ENCODE measurements around the gene SYCE1L.
"Not testable (repeated sequence)": the region's sequence is repeated elsewhere in the genome, so short reads cannot be mapped to it uniquely, and the experiment has no call there.

SYCE1L gene, protein sequence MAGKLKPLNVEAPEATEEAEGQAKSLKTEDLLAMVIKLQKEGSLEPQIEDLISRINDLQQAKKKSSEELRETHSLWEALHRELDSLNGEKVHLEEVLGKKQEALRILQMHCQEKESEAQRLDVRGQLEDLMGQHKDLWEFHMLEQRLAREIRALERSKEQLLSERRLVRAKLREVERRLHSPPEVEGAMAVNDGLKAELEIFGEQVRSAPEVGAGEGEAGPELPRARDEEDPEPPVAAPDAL

DNA sequence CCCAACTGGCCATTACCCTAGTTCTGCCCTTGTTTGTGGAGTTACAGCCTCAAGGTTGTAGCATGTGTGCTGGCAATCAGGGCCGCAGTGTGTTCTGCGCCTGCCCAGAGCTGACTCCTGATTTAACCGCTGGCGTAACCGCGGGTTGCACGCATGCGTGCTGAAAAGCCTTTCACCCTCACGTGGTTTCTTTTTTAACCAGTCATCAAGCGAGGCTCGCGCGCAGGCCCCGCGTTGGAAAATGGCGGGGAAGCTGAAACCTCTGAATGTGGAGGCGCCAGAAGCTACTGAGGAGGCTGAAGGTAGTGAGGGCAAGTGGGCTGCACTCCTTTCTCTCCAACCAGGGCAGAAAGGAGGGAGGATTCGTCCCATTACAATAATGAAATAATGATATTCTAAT lies at the start of gene SYCE1L:
Gene SYCE1L (plus strand): TSS at position 198 of the 400 bp plus-strand sequence. CDS start 44 bp downstream, at position 242.
- DNase-seq = no peak

DNA sequence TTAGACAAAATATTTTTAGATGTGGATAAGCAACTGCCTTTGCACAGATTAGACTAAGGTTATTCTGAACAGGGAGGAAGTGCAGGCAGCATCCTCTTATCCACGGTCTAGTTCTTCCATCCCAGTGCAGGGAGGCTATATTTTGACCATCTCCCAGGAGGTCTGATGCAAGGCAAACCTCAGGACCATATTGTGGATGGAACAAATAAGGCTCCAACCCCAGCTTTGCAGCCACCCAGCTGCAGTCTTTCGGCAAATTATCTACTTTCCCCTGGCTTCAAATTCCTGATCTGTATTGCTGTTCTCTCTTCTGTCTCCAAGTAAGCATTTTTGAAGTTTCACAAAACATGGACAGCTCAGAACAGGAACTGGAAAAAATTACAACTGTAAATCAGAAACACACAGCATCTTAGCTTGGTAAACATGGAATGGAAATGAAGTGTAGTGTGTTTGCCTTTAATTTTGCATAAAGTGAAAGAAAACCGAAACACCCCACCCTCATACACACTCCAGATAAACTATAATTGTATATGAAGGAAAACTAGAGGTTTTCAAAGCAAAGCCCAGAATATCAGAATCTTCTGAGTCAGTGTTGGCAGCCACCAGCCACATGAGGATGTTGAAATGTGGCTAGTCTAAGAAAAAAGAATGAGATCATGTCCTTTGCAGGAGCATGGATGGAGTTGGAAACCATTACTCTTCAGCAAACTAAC lies 41.7 kb upstream of the SYCE1L start:
- DNase-seq = no peak

DNA sequence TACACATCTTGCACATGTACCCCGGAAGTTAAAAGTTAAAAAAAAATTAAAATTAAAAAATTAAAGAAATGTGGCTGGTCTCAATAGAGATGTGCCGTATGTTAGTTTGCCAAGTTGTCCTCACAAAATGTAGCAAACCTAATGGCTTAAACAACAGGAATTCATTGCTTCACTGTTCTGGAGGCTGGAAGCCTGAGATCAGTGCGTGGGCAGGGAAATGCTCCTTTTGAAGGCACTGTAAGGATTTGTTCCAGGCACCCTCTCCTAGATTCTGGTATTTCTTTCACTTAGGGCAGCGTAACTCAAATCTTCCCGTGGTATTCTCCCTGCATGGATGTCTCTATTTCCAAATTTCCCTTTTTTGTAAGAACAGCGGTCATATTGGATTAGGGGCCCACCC lies 40.9 kb upstream of the SYCE1L start:
- no peak for DNase-seq

DNA sequence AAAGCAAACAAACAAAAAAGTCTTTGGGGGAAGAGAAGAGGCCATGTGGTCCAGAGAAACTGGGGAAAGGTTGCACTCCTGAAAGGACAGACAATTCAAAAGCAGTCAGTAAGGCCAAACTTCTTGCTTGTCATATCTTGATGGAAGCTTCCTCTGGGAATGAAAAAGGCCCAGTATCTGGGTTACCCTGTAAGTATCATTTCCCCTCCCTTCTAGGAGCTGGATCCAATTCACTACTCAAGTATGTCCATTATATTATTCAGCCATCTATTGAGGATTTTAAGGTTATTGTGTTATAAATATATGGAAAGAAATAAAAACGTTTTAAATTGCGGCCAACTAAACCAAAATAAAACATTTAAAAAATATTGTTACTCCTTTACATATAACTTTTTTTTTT lies 34.2 kb upstream of the SYCE1L start:
- DNase-seq = no peak

DNA sequence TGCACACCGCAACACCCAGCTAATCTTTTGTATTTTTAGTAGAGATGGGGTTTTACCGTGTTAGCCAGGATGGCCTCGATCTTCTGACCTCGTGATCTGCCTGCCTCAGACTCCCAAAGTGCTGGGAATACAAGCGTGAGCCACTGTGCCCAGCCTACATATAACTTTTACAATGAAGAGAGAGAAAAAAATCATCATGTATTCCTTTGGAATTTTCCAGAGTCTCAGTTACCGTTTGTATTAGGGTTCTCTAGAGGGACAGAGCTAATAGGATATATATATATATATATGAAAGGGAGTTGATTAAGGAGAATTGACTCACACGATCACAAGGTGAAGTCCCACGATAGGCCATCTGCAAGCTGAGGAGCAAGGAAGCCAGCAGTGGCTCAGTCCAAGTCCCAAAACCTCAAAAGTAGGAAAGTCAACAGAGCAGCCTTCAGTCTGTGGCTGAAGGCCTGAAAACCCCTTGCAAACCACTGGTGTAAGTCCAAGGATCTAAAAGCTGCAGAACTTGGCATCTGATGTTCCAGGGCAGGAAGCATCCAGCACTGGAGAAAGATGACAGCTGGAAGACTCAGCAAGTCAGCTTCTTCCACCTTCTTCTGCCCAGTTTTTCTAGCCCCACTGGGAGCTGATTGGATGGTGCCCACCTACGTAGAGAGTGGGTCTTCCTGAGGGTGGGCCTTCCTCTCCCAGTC lies 33.5 kb upstream of the SYCE1L start:
- DNase-seq = not testable (repeated sequence)

DNA sequence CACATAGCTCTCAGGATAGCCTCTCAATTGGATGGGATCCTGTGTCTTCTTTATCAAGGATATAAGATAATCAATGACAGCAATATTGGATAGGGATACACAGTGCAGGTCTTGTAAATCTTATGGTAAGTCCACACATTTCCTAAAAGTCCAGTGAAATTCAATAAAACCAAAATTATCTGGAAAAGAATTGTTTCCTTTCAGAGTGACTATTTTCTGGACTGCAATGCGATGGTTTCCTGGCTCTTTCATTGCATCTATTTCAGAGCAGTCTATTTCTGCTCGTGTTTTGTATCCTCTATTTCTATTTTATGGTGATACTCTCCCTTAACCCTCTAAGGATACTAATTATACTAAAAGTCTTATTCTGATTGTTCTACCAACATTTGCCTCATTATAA lies 32.5 kb upstream of the SYCE1L start:
- no peak for DNase-seq

DNA sequence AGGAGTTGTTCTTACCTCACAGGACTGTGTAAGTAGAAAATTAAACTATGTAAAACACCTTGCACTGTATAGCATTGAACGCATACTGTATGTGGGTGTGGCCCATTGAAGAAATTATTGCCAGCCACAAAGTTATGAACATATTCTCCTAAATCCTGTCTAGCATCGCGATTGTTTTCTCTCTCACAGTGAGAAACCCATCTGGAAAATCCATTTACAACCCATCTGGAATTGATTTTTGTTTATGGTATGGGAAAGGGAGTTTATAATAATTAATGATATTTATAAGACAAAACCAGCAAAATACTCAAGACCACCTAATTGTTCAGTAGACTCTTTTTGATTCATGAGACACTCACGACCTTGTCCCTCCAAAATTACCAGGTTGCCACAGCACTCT lies 30.3 kb upstream of the SYCE1L start:
- no peak for DNase-seq

DNA sequence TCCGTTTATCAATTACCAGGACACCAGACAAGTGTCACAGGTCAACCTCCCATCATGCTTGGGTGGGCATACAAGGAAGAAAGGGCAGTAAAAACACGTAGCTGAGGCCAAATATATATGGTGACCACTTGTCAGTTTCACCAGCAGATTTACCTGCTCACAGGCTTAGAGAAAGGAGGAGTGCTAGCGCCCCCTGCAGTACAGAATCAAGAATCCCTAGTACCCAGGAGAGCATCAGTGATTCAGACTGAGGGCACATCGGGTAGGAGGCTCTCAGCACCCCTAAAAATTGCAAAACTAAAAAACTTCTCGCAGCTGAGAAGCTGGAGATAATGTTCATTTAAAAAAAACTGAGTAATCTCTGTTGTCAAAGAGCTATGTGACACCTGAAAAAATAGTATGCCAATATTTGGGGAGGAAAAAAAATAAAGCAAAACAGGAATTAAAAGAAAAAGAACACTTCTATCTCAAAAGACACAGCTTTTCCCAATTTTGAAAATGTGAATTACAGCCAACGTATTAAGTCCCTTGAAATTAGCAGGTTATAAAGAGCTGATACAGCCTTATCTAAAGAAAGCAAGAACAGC lies 29.5 kb upstream of the SYCE1L start:
- DNase-seq = peak in 1 of 2 donors; percentile 31

DNA sequence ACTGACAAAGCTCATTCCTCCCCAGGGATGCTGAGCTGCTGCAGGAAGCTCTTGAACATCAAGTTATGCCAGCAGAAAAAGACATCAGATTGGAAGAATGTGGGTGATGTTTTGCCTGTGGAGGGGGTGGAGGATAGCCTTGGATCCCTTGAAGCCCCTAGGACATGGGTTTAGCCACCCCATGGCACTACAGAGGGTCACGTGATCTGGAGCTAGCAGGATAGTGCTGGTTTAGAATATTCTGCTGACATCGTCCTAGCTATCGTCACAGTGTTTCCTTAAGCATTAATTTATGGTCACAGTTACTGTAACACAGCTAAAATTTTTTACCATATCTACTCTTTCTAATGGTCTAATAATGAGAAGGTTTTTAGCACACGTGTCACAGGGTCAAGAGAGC lies 28.4 kb upstream of the SYCE1L start:
- DNase-seq = no peak

DNA sequence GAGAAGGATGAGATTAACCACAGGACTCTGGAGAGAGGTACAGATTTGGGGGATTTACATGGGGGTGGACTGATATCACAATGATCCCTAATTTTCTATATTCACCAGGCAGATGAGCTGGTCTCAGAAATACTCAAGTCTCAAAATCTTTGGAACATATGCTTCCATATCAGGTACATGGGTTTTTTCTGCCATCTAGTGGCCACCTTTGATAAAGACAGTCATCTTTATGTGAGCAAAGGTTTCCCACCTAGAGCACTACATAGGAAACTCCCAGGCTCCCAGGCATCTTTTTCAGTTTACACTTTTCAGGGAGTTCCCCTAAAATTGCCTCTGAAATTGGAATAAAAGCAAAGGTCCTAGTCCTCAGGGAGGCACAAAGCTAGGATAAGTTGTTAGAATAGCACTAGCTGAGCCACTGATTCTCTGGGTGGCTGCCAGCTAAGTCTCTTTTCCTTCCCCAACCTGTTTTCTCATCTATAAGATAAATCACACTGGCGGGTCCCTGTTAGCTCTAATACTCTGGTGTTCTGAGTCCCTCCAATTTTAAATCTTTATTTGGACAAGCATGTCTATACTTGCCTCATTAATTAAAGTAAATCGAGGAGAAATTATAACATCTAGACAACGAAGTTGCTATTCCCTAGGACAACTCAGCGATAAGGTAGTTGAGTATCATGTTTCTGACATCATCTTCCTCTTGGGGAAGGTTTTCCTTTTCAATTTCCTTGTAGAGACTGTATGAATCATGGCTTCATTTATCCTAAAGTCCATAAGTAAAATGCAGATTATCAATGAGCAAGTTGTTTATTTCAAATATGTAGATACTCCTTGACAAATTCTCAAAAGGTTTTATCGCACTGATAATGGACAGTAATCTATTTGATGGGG lies 27.2 kb upstream of the SYCE1L start:
- DNase-seq = peak in 1 of 2 donors; percentile 35

DNA sequence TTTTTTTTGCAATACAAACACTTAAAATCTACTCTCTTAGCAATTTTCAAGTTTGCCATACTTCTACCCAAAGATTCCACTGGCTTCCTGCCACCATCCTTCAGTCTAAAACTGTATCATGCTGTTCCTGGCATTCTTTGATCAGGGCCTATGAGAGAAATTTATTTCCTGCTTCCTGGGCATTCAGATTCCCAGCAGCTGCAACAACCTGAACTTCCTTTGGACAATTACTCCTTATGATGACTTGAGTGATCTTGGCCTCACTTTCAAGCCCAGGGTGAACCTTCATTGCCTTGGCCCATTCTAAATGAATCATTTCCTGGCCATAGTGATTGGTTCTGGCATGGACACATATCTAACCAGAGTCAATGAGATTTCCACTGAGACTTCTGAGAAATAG lies 26.3 kb upstream of the SYCE1L start:
- DNase-seq = no peak

DNA sequence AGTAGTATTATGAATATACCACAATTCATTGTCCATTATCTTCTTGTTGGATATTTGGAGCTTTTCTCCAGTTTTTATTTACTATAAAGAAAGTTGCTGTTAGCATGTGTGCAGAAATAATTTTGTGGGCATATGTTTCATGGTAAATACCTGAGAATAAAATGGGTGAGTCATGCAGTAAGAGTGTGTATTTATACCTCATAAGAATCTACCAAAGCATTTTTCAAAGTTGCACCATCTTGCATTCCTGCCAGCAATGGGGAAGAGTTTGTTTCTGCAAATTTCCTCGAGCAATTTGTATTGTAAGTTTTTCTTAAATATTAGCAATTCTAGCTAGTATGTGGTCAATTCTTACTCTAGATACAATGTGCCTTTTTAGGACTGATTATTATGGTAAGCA lies 16.1 kb upstream of the SYCE1L start:
- no peak for DNase-seq

DNA sequence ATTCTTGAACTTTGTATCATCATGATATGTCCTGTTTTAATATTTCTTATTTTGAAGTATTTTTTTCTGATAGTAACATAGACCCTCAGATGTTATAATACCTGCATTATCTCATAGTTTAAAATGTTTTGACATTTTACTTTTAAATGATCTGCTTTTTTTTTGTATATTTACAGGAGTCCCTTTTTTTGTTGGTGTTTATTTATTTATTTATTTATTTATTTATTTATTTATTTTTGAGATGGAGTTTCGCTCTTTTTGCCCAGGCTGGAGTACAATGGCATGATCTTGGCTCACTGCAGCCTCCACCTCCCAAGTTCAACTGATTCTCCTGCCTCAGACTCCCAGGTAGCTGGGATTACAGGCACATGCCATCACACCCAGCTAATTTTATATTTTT lies 12.9 kb upstream of the SYCE1L start:
- DNase-seq = not testable (repeated sequence)

DNA sequence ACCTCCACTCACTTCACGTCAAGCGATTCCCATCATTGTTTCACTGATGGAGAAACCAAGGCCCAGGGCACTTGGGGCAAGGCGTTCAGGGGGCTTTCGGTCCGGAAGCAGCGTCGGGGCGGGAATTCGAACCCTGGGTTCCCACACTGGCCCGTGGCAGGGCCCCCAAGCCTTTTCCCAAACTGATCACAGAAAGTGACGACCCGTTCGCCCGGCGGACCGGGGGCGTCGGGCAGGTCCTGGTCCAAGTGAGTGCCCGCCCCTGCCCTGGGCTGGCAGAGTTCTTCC lies 9.1 kb upstream of the SYCE1L start:
- no peak for DNase-seq

DNA sequence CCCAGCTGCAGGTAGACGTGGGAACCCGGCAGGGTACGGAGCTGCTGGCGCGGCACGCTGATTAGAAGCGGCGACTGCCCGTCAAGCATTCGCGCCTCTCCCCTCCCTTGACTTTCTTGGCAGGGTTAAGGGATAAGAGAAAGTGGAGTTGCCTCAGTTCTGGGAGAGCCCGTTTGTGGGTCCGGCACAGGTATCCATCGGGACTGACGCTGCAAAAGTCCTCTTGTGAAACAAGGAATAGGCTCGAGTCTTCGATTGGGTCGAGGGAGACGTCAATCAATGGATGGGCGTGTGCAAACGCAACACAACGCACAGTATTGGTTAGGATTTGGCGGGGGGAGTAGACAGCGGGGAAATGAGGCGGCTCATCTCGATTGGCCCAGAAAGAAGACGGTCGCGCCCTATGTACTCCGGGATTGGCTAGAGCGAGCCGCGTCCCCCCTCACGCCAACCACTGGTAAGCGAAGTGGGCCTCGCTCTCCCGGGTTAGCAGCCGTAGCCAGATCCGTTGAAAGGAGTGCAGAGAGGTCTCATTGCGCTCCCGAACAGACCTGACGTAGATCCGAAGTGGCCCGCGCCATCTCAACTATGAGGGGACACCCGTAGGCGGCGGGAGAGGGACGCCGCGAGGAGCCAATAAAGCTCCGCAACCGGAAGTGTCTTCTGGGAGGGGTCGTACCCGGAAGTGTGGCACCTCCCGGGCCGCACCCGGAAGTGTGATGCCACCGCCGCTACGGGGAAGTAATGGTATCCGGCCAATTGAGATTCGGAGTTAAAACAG lies 8.5 kb upstream of the SYCE1L start, which contains the start of gene MON1B:
Gene MON1B (plus strand): TSS at position 713 of the 781 bp plus-strand sequence. CDS start 296 bp downstream, outside the sequence.
- DNase-seq = peak; percentile 86 to 99

DNA sequence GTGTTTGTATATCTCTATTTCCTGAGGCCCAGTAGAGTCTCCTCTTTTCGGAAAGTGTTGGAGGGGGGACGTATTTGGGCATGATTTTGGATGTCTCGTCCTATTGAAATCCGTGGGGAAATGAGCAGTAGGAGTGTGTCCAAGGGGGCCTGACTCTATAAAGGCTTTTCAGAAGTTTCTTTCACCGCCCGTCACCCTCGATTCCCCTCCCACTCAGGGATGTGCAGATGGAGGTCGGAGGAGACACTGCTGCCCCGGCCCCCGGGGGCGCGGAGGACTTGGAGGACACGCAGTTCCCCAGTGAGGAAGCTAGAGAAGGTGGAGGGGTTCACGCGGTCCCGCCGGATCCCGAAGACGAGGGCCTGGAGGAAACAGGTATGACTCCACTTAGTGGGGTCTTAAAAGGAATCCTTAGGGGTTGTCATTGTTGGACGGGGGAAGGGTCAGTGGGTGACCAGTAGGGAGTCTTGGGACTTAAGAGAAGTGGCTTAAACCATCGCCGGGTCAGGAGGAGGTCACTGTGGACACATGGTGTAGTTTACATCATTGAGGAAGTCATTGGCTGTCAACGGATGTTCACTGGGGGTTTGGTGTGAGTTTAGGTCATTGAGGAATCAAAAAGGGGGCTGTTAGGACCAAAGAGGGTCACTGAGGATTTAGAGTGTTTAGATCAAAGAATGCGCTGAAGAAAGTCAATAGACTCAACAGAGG lies 7.8 kb upstream of the SYCE1L start:
- peak in 1 of 2 donors; percentile 54 for DNase-seq

DNA sequence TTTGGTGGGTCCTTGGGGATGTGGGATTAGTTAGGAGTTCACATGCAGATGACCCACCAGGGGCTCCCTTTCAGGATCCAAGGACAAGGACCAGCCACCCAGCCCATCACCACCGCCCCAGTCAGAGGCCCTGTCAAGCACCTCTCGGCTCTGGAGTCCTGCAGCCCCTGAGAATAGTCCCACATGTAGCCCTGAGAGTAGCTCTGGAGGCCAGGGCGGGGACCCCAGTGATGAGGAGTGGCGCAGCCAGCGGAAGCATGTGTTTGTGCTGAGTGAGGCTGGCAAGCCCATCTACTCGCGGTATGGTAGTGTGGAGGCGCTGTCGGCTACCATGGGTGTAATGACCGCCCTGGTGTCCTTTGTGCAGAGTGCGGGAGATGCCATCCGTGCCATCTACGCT lies 5.8 kb upstream of the SYCE1L start:
- no peak for DNase-seq

DNA sequence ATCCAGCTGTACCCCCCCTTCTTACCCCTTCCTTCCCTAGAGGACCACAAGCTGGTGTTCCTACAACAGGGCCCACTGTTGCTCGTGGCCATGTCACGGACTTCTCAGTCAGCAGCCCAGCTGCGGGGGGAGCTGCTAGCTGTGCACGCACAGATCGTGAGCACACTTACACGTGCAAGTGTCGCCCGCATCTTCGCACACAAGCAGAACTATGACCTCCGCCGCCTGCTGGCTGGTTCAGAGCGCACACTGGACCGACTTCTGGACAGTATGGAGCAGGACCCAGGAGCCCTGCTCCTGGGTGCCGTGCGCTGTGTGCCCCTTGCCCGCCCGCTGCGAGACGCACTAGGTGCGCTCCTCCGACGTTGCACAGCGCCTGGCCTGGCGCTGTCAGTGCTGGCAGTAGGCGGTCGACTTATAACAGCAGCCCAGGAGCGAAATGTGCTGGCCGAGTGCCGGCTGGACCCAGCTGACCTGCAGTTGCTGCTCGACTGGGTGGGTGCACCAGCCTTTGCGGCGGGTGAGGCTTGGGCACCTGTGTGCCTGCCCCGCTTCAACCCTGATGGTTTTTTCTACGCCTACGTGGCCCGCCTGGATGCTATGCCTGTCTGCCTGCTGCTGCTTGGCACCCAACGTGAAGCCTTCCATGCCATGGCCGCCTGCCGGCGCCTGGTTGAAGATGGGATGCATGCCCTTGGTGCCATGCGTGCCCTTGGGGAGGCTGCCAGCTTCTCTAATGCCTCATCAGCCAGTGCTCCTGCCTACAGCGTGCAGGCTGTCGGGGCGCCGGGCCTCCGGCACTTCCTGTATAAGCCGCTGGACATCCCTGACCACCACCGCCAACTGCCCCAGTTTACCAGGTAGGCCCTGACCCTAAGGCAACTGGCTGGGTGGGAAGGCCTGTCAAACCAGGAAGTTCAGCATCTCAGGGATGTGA lies 4.6 kb upstream of the SYCE1L start:
- DNase-seq = no peak

DNA sequence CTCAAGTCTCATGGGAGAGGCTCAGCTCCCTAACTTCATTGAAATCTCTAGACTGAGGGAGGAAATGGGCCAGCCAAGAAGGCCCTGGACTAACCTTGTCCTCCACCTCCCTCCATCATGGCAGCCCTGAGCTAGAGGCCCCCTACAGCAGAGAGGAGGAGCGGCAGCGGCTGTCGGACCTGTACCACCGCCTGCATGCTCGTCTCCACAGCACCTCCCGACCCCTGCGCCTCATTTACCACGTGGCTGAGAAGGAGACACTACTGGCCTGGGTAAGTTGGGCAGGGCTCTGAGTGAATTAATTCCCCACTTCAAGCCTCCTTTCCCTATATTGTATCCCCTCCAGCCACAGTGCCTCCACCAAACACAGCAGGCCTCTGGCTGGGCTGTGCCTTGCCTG lies 3.8 kb upstream of the SYCE1L start:
- DNase-seq = no peak

DNA sequence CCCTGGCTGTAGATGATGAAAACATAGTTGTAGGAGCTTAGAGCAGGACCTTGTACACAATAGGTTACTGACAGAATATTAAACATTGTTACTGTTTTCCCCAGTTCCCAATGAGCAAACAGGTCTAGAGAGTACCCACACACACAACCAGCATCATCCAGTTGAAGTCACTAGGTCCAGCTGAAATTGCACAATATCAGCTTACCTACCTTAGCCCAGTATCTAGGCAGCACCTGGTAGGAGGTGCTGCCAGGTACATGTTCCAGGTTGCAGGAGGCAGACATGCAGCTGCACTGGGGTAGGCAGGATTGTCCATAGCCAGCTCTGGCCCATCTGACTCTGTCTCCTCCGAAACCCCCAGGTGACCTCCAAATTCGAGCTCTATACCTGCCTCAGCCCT lies 1.5 kb upstream of the SYCE1L start:
- no peak for DNase-seq

Measured in bone marrow (tissue), 2 donors.